HL-60/S4 treated with retinoic acid at 250 ng/mL for 4 days and 3 days (cell line): Measurements from ENCODE around the gene SLC16A7.

ENCODE experiments used
- in situ Hi-C: fragments of 300-500 bp; cut with MboI; formaldehyde crosslinking; loops from 2 replicates; pipeline ENCODE4 v1.7.0; 2022; ENCODE audit warnings: low sequenced_read_pairs

SLC16A7 gene

DNA sequence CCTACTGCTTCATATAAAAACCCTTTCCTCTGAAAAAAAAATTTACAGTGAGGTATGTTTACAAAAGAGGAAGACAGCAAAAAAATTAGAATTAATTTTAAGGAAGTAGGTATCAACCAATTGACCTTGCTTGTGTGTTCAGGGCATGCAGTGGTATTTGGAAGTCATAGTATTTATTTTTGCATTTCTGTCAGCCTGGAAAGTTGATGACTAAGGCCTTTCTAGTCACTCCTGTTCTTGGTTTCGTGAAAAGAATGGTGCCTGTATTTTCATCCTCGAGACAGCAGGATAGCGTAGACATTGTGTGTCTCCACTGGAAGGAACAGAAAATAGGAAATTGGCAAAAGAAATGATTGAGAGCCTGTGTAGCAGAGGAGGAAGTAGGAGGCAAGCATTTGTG is 24.5 kb downstream of the SLC16A7 start:
- in situ Hi-C loops, result no loop called here

DNA sequence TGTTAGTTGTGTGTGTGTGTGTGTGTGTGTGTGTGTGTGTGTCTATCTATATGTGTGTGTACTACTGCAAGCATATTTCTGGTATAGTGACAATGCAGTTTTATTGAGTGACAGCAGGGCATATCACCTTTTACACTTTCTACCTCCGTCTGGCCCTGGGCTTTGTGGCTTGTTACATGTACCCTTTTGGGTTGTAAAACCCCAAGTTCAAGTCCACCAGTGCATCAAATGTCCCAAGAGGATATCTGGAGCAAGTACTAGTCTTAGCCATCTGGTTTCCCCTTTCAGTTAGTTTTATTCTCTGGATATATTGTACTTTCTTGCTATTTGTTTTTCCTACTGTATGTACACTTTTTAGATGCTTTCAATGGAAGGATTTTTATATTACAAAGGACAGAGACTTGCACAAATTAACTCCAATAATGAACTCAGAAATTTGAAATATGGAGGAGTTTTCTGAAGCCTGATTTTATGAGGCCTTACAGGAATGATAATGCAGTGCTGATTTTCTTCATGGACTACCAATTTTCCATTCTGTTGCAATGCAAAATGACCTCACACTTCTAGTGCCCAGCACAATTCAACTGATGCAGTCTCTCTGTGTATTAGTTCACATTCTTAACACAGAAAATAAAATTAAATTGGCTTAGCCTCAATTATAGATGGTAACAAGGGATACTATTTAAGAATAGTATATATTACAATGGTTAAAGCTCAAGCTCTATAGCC is 29.1 kb downstream of the SLC16A7 start:
- in situ Hi-C loops, result no loop called here

DNA sequence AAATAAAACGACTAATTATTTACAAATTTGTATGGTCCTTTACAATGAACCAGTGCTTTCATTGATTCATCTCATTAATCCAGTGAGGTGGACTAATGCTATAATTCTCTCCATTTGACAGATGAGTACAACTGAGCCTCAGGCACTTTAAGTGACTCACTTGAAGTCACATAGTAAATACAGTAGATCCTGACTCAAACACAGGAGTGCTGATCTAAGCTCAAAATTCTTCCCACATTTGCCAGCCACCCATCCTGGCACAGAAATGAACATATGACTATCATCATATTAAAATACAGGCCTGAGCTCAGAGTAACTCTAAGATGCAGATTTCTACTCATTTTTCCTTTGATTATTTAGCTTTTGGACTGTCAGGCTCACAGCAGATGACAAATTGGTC is 30.6 kb downstream of the SLC16A7 start:
- in situ Hi-C loops, result no loop called here

DNA sequence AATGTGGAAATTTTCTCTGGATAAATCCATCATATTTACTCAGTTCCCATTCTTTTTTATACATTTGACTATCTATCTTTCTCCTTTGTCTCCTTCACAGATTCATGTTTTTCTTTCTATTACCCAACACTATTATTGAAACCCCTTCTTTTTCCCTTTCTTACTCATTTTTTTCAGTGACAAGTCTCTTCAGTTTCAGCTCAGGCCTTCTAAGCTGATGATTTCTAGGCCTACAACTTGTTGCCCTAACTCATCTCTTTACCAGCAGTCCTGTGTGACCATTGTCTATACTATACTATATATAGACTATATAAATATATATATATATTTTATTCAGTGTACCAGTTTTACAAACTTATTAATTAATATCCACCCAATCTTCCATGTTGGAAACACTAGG is 31.8 kb downstream of the SLC16A7 start:
- in situ Hi-C loops, result no loop called here

DNA sequence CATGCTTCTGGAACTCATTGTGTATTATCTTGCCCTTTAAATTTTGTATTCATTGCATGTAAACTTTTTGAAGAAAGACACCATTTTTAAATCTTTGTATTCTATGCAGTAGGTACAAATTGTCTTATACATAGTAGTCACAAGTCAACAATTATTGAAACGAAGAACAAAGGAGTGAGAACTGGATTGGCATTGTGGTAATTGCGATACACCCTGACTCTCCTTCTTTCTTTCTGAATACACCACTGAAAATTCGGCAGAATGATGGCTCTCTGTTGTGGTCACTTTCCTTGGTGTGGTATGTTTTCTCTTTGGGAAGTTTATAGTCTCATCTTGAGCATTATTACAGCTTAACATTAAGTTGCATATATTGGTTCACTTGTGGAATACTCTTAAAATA is 34.1 kb downstream of the SLC16A7 start:
- in situ Hi-C loops, result no loop called here

DNA sequence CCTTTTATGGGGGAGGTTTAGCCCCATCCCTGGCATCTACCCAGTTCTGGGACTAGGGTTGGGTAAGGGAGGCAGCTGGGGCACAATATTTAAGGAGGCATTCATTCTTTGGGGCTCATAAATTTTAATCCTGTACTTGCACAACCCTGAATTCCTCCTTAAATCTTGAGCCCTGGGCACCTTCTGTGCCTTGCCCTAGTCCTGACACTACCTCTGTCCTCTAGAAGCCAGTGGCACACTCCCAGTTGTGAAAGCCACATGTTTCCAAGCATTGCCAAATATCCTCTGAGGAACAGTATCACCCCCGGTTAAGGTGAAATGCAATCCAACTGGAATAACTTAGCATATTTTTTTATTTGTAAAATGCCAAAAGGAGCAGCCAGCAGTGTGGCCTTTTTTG is 36.6 kb downstream of the SLC16A7 start:
- in situ Hi-C loops, result no loop called here

DNA sequence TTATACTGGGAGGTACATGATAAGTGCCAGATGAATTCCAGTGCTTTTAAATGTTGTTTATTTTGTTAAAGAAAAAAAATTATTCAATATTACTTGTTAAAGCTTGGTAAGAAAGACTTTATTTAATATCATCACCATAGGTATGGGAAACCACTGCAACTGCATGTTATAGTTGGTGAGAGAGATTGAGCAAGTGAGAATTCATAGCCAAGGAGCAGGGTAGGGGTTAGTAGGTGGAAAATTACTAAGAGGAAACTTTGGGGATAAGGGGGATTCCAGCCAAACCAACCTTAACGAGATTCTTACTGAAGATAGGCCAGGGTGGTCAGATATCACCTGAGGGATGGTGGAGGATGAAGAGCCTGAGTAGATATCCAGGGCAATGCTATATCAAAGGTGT is 38.4 kb downstream of the SLC16A7 start:
- in situ Hi-C loops, result no loop called here

DNA sequence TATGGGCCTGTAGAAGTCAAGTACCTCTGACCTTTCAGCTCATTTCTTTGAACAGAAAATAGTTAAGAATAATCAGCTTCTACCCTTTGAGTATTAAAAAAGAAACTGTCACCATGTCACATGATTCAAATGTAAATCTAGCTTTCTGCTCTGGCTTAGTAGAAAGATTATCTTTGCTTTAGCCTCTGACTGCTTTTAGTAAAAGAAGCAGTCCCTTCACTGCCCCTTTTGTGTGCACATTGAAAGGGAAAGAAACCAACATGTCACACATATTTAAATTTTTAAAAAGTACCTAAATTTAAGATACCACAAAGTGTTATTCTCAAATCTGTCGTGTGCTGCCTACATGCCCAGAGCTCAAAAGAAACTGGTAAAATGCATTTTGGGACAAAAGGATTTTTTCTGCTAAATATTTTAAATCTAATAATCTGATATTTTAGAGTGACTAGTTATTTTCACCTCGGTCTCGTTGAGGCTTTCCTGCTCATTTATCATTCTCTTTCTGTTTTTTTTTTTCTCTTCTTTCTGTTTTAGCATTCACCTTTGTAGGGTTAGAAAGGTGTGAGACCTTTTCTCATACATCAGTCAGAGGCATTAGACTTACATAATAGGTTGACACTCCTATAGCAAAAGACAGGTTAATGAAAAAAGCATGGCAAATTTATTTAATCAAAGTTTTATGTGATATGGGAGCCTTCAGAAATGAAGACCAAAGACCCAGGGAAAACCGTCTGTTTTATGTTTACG is 41.3 kb downstream of the SLC16A7 start:
- in situ Hi-C loops, result no loop called here

DNA sequence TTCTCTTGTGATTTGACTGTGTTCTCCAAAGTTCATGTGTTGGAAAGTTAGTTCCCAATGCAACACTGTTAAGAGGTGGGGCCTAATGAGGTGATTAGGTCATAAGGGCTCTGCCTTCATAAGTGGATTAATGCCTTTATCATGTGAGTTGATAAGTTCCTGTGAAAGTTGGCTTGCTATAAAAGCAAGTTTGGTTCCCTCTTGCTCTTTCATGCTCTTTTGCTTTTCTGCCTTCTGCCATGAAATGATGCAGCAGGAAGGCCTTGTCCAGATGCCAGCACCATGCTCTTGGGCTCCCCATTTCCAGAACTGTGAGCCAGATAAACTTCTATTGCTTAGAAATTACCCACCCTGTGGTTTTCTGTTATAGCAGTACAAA is 41.9 kb downstream of the SLC16A7 start:
- in situ Hi-C loops, result no loop called here

DNA sequence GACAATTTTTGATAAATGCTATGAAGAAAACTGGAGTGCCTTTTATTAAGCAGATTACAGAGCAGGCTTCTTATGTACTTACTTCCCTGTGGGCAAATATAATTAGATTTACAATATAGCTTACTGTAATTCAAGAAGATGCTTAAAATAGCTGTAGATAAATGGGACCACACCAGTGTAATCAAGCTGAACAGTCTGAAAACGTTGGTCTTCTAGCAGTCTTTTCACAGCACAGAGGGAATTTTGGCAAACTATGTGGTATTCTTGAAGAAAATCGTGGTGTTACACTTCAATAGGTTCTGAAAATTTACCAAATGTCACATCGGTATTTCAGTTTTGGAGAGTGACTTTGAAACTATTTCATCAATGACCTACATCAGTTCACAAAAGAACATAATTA is 47.7 kb downstream of the SLC16A7 start:
- in situ Hi-C loops, result no loop called here

DNA sequence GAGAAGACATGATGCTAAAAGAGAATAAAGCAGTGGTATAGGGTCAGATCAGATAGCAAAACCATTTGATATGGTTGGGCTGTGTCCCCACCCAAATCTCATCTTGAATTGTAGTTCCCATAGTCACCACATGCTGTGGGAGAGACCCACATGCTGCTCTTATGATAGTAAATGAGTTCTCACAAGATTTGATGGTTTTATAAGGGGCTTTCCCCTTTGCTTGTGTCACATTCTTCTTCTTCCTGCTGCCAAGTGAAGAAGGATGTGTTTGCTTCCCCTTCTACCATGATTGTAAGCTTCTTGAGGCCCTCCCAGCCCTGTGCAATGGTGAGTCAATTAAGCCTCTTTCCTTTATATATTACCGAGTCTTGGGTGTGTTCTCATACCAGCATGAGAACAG is 49.4 kb downstream of the SLC16A7 start:
- in situ Hi-C loops, result no loop called here

DNA sequence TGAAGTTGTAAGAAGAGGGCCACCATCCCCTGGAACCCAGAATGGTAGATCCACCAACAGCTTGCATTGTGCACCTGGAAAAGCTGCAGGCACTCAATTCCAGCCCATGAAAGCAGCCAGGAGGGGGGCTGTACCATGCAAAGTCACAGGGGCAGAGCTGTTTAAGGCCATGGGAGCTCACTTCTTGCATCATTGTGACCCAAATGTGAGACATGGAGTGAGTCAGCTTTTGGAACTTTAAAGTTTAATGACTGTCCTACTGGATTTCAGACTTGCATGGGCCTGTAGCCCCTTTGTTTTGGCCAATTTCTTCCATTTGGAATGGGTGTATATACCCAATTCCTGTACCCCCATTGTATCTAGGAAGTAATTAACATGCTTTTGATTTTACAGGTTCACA is 50.8 kb downstream of the SLC16A7 start:
- in situ Hi-C loops, result no loop called here

DNA sequence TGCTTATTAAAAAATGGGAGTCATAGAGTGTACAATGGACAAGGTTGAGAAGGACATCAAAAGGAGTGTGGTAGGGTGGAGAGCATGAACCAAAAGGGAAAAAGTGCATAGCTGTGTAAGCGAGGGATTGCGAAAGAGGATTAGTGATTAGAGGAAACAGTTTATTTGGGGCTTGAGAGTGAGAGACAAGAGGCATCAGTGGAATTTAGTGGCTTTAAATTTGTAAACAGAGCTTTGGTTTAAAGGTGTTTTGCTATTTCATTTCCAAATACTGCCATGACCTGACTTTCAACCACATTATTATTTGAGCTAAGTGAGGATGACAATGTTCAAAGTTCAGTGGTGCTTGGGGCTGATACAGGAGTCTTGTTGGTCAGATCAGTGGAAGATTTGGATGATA is 53.4 kb downstream of the SLC16A7 start:
- in situ Hi-C loops, result no loop called here

DNA sequence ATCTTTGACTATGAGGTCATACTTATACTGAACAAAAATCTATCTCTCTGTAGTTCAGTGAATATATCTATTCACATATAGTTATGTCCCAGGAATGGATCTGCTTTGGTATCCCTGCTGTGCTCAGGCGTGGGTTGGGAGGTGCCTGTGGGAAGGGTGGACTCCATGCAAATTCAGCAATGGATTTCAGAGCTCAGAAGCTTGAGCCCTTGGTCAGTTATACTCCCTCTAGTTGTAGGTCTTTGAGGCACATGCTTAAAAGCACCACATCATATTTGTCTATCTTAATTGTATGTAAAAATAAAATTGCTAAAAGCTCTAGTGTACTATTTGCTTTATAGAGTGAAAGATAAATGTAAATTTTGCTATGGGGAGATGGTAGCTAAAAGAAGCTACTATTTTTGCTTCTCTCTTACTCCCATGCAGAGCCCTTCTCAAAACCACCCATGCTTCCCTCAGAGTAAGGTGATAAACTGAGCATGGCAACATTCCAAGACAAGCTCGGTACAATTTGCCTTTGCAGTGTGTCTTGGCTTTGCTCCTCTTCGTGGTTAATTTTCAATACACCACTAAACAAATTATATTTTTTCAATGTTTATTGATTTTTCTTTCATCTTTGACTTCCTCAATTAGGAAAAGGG is 54.9 kb downstream of the SLC16A7 start:
- in situ Hi-C loops, result no loop called here

DNA sequence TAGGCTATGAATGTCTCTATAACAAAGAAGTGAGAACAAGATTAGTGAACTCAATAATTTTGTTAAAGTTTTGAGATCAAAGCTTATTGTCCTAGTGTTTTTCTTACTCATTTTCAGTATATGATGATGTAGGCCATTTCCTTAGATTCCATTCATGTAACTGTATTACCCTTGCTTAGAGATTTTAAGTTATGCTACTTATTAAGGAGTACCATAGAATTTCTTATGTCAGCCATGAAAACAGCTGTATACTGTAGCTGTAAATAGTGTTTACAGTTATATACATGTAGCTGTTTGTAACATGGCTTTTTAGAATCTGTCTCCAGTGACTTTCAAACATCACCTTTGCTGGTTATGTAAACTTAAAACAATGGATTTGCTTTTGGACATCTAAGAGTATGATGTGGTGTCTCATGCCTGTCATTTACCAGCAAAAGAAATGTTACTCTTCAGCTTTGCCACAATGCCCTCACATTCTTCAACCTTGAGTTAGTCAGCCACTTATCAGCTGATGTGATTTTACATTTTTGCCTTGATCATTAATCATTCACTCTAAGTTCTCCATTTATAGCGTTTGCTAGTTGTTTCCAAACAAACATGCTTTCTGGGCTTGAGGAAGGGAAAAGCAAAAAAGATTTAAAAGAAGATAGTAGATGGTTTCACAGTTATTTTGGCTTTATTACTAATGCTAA is 55.5 kb downstream of the SLC16A7 start:
- in situ Hi-C loops, result no loop called here

DNA sequence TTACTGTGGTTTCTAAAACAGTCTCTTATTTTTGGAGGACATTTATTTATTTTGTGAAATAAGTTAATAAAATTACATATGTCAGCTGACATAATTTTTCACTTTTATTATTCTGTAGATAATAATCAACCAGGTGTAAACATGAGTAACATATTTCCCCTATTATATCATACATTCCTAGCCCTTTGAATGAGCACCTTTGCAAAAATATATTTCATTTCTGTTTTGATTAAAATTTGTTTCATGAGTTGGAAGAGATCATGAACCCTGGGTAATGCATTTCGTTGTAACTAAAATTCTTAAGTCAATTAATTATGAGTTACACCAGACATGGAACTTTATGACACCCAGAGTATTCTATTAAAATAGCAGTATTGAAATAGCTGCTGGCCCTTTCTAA is 56.3 kb downstream of the SLC16A7 start:
- in situ Hi-C loops, result no loop called here

DNA sequence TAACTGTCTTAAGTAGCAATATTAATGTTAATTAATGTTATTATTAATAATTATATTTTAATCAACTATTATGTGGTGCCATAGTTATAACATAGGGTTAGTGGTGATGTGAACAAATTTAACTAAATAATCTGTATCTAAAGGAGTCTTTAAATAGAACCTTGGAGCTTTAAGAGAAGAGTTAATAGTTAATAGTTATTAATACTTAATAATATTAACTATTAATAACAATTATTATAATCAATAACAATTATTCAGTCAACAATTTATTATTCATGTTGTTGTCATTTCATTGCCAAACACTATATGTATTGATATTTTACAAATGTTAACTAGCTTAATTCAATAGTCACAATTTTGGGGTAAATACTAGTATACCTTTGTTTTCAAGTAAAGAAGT is 58.2 kb downstream of the SLC16A7 start:
- in situ Hi-C loops, result no loop called here

DNA sequence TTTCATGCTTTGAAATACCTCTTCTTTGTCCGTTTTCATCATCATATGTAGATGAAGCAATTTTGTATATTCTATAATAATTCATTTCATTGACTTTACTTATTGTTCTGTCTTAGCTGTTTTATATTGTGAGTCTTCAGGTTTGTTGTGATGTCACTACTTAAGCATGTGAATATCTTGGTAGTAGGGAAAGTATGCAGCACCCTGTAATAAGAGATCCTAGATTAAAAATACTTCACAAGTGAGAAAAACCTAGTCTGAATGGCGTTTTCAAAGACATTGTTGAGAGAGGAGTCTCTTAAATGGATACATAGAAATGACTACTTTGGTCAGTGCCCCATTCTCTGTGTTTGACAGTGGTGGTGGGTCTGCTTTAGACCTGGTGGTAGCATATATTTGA is 61.4 kb downstream of the SLC16A7 start:
- in situ Hi-C loops, result no loop called here

DNA sequence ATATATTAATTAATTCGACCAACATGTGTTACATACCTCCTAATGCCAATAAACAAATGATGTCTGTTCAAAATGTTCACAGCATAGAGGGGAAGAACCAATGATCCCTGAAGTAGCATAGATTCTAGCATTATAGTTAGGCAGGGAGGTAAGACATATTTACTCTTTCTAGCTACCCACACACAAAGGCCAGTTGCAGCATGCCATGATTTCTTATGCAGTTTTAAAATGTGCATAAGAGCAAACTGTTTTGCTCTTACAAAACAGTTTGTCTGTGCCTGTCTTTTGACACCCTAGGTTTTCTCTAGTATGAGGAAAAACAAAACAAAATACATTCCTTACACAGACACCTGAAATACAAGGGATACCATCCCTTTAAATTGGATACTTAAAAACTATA is 61.9 kb downstream of the SLC16A7 start:
- in situ Hi-C loops, result no loop called here

DNA sequence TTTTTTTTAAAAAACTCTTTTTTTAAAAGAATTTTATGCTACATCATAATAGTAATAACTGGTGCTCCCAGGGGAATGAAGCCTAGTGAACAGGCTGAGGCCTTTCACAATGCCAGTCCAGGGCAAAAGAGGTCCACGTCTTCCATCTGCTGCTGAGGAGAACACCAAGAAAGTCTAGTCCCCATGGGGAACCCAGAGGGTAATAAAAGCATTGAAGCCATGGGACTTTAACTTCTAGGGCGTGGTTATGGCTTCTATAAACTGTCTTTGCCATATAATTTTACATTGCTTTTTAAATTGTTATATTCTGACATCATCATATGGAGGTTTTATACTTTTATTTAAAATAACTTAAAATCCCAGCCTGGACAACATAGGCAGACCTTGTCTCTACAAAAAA is 64.3 kb downstream of the SLC16A7 start:
- in situ Hi-C loops, result no loop called here

DNA sequence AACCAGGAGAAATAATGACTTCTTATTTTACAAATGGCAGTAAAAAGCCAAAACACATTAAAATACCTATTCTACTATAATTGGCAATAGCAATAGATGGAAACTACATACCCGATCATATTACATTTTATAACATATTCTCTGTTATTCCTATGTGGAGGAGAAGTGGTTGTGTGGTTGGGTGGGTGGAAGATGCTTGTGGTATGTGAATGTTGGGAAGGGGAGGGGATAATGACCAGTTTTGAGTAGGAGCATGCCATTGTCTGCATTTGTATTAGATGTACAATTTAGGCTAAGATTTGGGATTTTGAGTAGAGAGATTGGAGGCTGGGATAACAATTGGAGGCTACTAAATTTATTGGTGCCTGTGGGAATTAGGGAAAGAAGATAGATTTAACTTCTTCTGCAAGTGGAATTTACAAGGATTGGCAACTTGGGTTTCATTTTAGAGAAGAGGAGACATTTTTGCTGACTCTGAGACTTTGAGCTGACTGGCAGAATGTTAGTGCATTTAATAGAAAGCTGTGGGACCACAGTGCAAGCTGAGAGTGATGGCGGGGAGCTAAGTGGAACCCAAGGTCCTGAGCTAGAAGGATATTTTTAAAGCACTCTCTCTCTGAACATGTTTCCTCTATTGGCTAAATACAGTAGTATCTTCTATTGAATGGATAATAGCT is 65.2 kb downstream of the SLC16A7 start:
- in situ Hi-C loops, result no loop called here
